Measurements from ENCODE around the gene VIT. TPM values are rescaled to one million over a fixed set of nuclear protein-coding genes. Genes with fewer than 3 reads are reported as not detected.

VIT gene
- total and polyA plus RNA-seq, 2 experiments from 2014 or later, result not detected

GRCh38 chr2:36748166-36748565 is 51.7 kb downstream of the VIT start:
- peaks cover 7% of the 10 kb centered on the region for H3K9me2 ChIP-seq (ENCODE audit: insufficient read depth)
- Mint-ChIP-seq H3K9me3 (peaks cover 2% of the 10 kb centered on the region; the same call in 1 of the 3 replicates), H3K27me3 (ENCODE audit: insufficient read depth, low read depth, poor library complexity) (peaks cover 5% of the 10 kb centered on the region), H3K4me3 (no peak overlapping the region), H3K36me3 (ENCODE audit: low read depth) (no peaks in the 10 kb centered on the region), H3K27ac (no peak overlapping the region), H3K4me1 (peaks cover 8% of the 10 kb centered on the region)
- ATAC-seq, result no peak
- no peak overlapping the region for H3K27ac ChIP-seq (ENCODE audit: low read depth)
- H3K4me3 ChIP-seq, result no peak overlapping the region
- DNase-seq (ENCODE audit: low spot score), result no peak
- H3K36me3 ChIP-seq (ENCODE audit: insufficient read depth), result no peaks in the 10 kb centered on the region
- H3K4me2 ChIP-seq, result no peak overlapping the region
- H2AFZ ChIP-seq, result no peak overlapping the region
- H3K27me3 ChIP-seq (ENCODE audit: insufficient read depth), result no peaks in the 10 kb centered on the region
- H3K4me1 ChIP-seq (ENCODE audit: insufficient read depth), result peaks cover 10% of the 10 kb centered on the region
- no peak for TF ChIP-seq REST (IDR thresholded peaks at IDR 0.05; ENCODE audit: unreplicated experiment)
- no peaks in the 10 kb centered on the region for H3K79me2 ChIP-seq (replicated peaks; ENCODE audit: insufficient read depth)
- no peaks in the 10 kb centered on the region for H3F3A ChIP-seq (replicated peaks; ENCODE audit: low read depth)
- no peaks in the 10 kb centered on the region for H4K20me1 ChIP-seq (replicated peaks; ENCODE audit: insufficient read depth)

GRCh38 chr2:36750101-36750500 is 53.6 kb downstream of the VIT start:
- H3K9me3 Mint-ChIP-seq, result peaks cover 2% of the 10 kb centered on the region; the same call in 2 of the 3 replicates
- H3K4me3 Mint-ChIP-seq, result no peak overlapping the region
- Histone ChIP-seq H3K27ac (ENCODE audit: low read depth) (no peak overlapping the region), H4K20me1 (replicated peaks; ENCODE audit: insufficient read depth) (no peaks in the 10 kb centered on the region), H3K27me3 (ENCODE audit: insufficient read depth) (no peaks in the 10 kb centered on the region), H3K4me2 (no peak overlapping the region), H3K4me3 (no peak overlapping the region), H3K9me2 (ENCODE audit: insufficient read depth) (peaks cover 7% of the 10 kb centered on the region), H3K4me1 (ENCODE audit: insufficient read depth) (peaks cover 15% of the 10 kb centered on the region), H3F3A (replicated peaks; ENCODE audit: low read depth) (no peaks in the 10 kb centered on the region), H3K79me2 (replicated peaks; ENCODE audit: insufficient read depth) (no peaks in the 10 kb centered on the region), H3K36me3 (ENCODE audit: insufficient read depth) (no peaks in the 10 kb centered on the region), H2AFZ (no peak overlapping the region)
- DNase-seq (ENCODE audit: low spot score), result no peak
- no peak for ATAC-seq
- H3K36me3 Mint-ChIP-seq (ENCODE audit: low read depth), result no peaks in the 10 kb centered on the region
- TF ChIP-seq STAT1 (IDR thresholded peaks at IDR 0.05; ENCODE audit: unreplicated experiment) (no peak), ZNF114 (CRISPR knock-in tag; IDR thresholded peaks at IDR 0.05) (no peak), CREB1 (CRISPR knock-in tag; IDR thresholded peaks at IDR 0.05; ENCODE audit: low read depth) (no peak), ZNF331 (CRISPR knock-in tag; IDR thresholded peaks at IDR 0.05; ENCODE audit: low read depth) (no peak), JUNB (IDR thresholded peaks at IDR 0.05; ENCODE audit: unreplicated experiment) (no peak), REST (IDR thresholded peaks at IDR 0.05; ENCODE audit: unreplicated experiment) (no peak)
- TF ChIP-seq, protein P1, sequence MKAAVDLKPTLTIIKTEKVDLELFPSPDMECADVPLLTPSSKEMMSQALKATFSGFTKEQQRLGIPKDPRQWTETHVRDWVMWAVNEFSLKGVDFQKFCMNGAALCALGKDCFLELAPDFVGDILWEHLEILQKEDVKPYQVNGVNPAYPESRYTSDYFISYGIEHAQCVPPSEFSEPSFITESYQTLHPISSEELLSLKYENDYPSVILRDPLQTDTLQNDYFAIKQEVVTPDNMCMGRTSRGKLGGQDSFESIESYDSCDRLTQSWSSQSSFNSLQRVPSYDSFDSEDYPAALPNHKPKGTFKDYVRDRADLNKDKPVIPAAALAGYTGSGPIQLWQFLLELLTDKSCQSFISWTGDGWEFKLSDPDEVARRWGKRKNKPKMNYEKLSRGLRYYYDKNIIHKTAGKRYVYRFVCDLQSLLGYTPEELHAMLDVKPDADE (IDR thresholded peaks at IDR 0.05), result no peak
- peaks cover 25% of the 10 kb centered on the region for H3K4me1 Mint-ChIP-seq
- H3K27ac Mint-ChIP-seq, result no peak overlapping the region
- H3K27me3 Mint-ChIP-seq (ENCODE audit: insufficient read depth, low read depth, poor library complexity), result peaks cover 12% of the 10 kb centered on the region

All from GM23338 (cell line).